Thoracic aorta (tissue), 2 donors: Measurements from ENCODE around the gene FARS2. TPM values are rescaled to one million over a fixed set of nuclear protein-coding genes. Genes with fewer than 3 reads are reported as not detected.

Source experiments
- ATAC-seq: fragments of 150-250 bp; one replicate; pipeline ENCODE4 v1.8.0; 2017; ENCODE audit warnings: low read depth; ENCODE audit not compliant: insufficient number of reproducible peaks, low FRiP score
- DNase-seq: peaks from one replicate; pipeline ENCODE4 v3.0.0-alpha.2; 2020; ENCODE audit warnings: low spot score
- H3K27ac ChIP-seq, 2 donors: fragments of 200-600 bp; sonication (generic); 1 replicate in 1 of 2; 2 replicates in 1 of 2; pipeline ENCODE4 v1.5.1; 2016; ENCODE audit warnings: mild to moderate bottlenecking in 2 of 2, moderate library complexity in 2 of 2
- H3K27me3 ChIP-seq: fragments of 200-600 bp; sonication (generic); replicated peaks from 2 replicates; pipeline ENCODE4 v1.6.0; 2016; ENCODE audit warnings: mild to moderate bottlenecking; ENCODE audit not compliant: insufficient read depth
- H3K36me3 ChIP-seq: fragments of 200-600 bp; sonication (generic); one replicate; pipeline ENCODE4 v1.5.1; 2016
- H3K4me1 ChIP-seq, 2 donors: fragments of 200-600 bp; sonication (generic); 1 replicate in 1 of 2; 2 replicates in 1 of 2; pipeline versions ENCODE4 v1.5.1 to v1.6.0; 2016; ENCODE audit warnings: low read depth in 2 of 2, mild to moderate bottlenecking in 1 of 2; ENCODE audit not compliant: control insufficient read depth in 1 of 2
- H3K4me3 ChIP-seq: fragments of 200-600 bp; sonication (generic); 2 replicates; pipeline ENCODE4 v1.5.1; 2016; ENCODE audit warnings: mild to moderate bottlenecking
- H3K9me3 ChIP-seq: fragments of 200-600 bp; sonication (generic); 2 replicates; pipeline ENCODE4 v1.5.1; 2016
- CTCF ChIP-seq: fragments of 200-600 bp; sonication (generic); IDR thresholded peaks from one replicate; pipeline ENCODE4 v1.5.1; 2019; ENCODE audit warnings: antibody characterized with exemption
- total RNA-seq, 2 donors: library from RNA; depleted of rRNA; stranded (reverse); fragments of >200 nt; gene quantifications; one replicate each; pipeline versions ENCODE4 v1.1.0 to v1.2.3, GENCODE V29; 2016

The FARS2 gene
- total RNA-seq, 2 donors from 2014 or later, result 10.4 to 11.6 TPM

- Histone ChIP-seq H3K4me1 (peaks cover 15 to 54% of the 10 kb centered on the region in 2 donors), H3K4me3 (no peak overlapping the region), H3K9me3 (no peaks in the 10 kb centered on the region), H3K27me3 (no peaks in the 10 kb centered on the region), H3K36me3 (no peaks in the 10 kb centered on the region), H3K27ac (no peak overlapping the region)
- no peak for TF ChIP-seq CTCF
- no peak for DNase-seq
- ATAC-seq, result no peak
Measured at GRCh38 chr6:5217356-5217755, 44.0 kb upstream of the FARS2 start.

GRCh38 chr6:5219011-5219691 lies 42.2 kb upstream of the FARS2 start:
- Histone ChIP-seq H3K36me3 (no peaks in the 10 kb centered on the region), H3K4me3 (peak overlapping the region; percentile 5), H3K27me3 (no peaks in the 10 kb centered on the region), H3K27ac (peak overlapping the region; percentile 3 to 41), H3K9me3 (no peaks in the 10 kb centered on the region), H3K4me1 (peaks cover 14 to 36% of the 10 kb centered on the region in 2 donors)
- DNase-seq, result no peak
- ATAC-seq, result no peak
- no peak for TF ChIP-seq CTCF

GRCh38 chr6:5220443-5220842 lies 40.9 kb upstream of the FARS2 start:
- peaks cover 10 to 23% of the 10 kb centered on the region in 2 donors for H3K4me1 ChIP-seq
- no peak overlapping the region for H3K4me3 ChIP-seq
- H3K36me3 ChIP-seq, result no peaks in the 10 kb centered on the region
- no peak overlapping the region for H3K27ac ChIP-seq
- H3K9me3 ChIP-seq, result no peaks in the 10 kb centered on the region
- no peak for TF ChIP-seq CTCF
- ATAC-seq (no peak), DNase-seq (no peak)
- H3K27me3 ChIP-seq, result no peaks in the 10 kb centered on the region

- Histone ChIP-seq H3K27ac (no peak overlapping the region), H3K27me3 (no peaks in the 10 kb centered on the region), H3K36me3 (no peaks in the 10 kb centered on the region), H3K4me3 (no peak overlapping the region), H3K4me1 (peaks cover 10 to 18% of the 10 kb centered on the region in 2 donors), H3K9me3 (no peaks in the 10 kb centered on the region)
- ATAC-seq (no peak), DNase-seq (no peak)
- TF ChIP-seq CTCF, result no peak
Measured at GRCh38 chr6:5223309-5223708, 38.0 kb upstream of the FARS2 start.

- H3K4me3 ChIP-seq, result no peak overlapping the region
- no peaks in the 10 kb centered on the region for H3K36me3 ChIP-seq
- H3K27ac ChIP-seq, result no peak overlapping the region
- DNase-seq, result no peak
- H3K9me3 ChIP-seq, result no peaks in the 10 kb centered on the region
- no peak for TF ChIP-seq CTCF
- no peaks in the 10 kb centered on the region for H3K27me3 ChIP-seq
- peaks cover 0 to 21% of the 10 kb centered on the region in 2 donors for H3K4me1 ChIP-seq
- ATAC-seq, result no peak
Measured at GRCh38 chr6:5229356-5229755, 32.0 kb upstream of the FARS2 start.
